ENCODE data around the gene PRRC1. TPM values are rescaled to one million over a fixed set of nuclear protein-coding genes. Genes with fewer than 3 reads are reported as not detected.
"Not testable (repeated sequence)": the region's sequence is repeated elsewhere in the genome, so short reads cannot be mapped to it uniquely, and the experiment has no call there.

Gene PRRC1
- total RNA-seq, 1 experiment from 2014 or later = 43.9 TPM

DNA sequence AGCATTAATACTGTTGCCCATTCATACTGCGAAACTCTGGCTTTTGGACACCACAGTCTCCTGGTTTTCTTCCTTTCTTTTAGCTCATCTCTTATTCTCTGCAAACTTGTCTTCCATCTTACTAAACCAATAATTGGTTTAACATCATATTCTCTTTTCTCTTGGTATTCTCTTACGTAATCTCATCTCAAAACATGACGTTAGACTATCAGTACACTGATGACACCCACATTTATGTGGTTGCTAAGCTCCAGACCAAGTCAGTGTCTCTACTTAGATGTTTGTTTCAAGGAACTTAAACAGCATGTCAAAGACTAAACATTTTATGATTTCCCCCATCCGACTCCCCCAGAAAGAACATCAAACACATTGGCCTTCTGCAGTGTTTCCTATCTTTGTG, 2.1 kb downstream of the PRRC1 start:
- no peaks in the 10 kb centered on the region for H3K27me3 ChIP-seq (ENCODE audit: control insufficient read depth, insufficient read depth, low read length)
- H3K4me3 ChIP-seq (ENCODE audit: insufficient read depth, low read depth, low read length) = no peak overlapping the region
- no peak for DNase-seq
- peaks cover 13% of the 10 kb centered on the region for H3K36me3 ChIP-seq (replicated peaks; ENCODE audit: control insufficient read depth, insufficient read depth, low read length)

DNA sequence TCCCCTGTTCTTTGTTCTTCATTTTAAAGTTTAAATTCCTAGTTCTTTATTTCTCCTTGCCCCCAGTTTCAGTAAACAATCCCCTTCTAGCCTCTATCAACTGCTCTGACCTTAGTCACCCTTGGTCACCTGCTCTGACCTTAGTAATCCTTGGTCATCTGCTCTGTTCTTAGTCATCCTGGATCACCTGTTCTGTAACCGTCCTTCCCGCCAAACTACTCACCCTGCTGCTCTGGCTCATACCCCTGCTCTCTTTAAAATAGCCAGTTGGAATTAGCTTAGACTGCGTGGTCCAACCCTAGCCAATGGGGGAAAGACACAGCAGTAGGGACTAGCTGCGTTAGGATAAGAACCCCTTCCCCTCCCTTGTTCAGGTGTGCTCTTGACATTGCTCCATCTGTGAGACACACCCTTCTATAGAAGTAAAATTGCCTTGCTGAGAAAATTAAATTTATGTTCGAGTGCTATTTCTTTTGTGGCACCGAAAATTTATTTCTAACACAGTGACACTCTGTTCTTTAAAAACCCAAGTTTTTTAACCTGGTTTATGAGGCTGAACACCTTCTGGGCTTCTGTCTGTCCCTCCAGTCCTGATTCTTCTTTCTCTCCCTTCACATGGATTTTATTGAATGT, 3.8 kb downstream of the PRRC1 start:
- Histone ChIP-seq H3K36me3 (replicated peaks; ENCODE audit: control insufficient read depth, insufficient read depth, low read length) (peaks cover 19% of the 10 kb centered on the region), H3K4me3 (ENCODE audit: insufficient read depth, low read depth, low read length) (no peak overlapping the region), H3K27me3 (ENCODE audit: control insufficient read depth, insufficient read depth, low read length) (no peaks in the 10 kb centered on the region)
- DNase-seq = no peak

- no peak for DNase-seq
- H3K36me3 ChIP-seq (replicated peaks; ENCODE audit: control insufficient read depth, insufficient read depth, low read length) = peaks cover 23% of the 10 kb centered on the region
- H3K4me3 ChIP-seq (ENCODE audit: insufficient read depth, low read depth, low read length) = no peak overlapping the region
- H3K27me3 ChIP-seq (ENCODE audit: control insufficient read depth, insufficient read depth, low read length) = no peaks in the 10 kb centered on the region
Observed at GRCh38 chr5:127525181-127525580, 7.7 kb downstream of the PRRC1 start.

DNA sequence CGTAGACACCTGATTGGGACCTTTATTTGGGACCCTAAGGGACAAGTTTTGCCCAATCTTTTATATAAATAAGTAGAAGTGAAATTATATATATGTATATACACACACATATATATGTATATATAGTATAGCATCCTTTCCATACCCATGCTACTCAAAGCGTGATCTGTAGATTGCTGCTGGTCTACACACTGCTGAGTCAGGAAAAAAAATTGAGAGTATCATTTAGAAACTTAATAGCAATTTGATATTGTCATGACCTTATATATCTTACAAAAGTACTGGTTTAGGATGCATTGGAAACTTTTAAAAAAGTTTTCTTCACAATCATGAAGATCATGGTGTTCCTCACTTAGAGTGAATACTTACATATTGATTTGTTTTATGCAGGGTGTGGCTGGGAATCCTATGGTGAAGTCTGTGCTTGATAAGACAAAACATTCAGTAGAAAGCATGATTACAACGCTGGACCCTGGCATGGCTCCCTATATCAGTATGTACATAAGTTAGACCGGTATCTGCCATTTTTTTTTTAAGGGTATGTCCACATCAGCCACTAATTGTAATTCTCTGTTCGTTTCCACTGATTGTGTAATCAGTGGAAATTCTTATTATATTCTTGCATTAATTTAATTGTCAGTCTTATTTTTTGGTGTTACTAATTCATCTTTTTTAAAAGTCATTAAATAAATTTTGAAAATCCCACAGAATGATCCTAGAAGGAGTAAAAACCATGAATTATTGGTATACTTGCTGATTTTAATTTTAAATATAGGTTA, 12.7 kb downstream of the PRRC1 start:
- no peak for DNase-seq
- Histone ChIP-seq H3K36me3 (replicated peaks; ENCODE audit: control insufficient read depth, insufficient read depth, low read length) (peaks cover 25% of the 10 kb centered on the region), H3K4me3 (ENCODE audit: insufficient read depth, low read depth, low read length) (no peak overlapping the region), H3K27me3 (ENCODE audit: control insufficient read depth, insufficient read depth, low read length) (no peaks in the 10 kb centered on the region)

DNA sequence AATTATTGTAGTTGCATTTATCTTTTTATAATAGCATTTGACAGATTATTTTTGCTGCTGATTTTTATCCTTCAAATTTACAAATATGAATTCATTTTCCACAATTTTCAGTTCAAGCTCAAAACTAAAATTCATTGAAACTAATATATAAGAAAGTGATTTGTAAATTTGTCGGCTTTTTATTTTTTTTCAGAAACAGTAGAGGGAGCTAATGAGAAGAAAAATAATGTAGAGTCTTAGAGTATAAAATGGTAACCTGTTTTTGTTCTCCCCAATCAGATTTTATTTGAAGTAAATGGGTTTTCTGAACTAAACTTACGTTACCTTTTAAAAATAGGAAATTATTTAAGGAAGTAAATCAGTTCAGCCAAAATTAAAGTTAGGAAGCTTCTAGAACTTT, 19.2 kb downstream of the PRRC1 start:
- Histone ChIP-seq H3K27me3 (ENCODE audit: control insufficient read depth, insufficient read depth, low read length) (no peaks in the 10 kb centered on the region), H3K36me3 (replicated peaks; ENCODE audit: control insufficient read depth, insufficient read depth, low read length) (peaks cover 33% of the 10 kb centered on the region), H3K4me3 (ENCODE audit: insufficient read depth, low read depth, low read length) (no peak overlapping the region)
- peak; percentile 5 for DNase-seq

- not testable (repeated sequence) for H3K4me3 ChIP-seq (ENCODE audit: insufficient read depth, low read depth, low read length); DNase-seq; H3K27me3 ChIP-seq (ENCODE audit: control insufficient read depth, insufficient read depth, low read length)
- H3K36me3 ChIP-seq (replicated peaks; ENCODE audit: control insufficient read depth, insufficient read depth, low read length) = peaks cover 16% of the 10 kb centered on the region
Observed at GRCh38 chr5:127540553-127540952, 23.1 kb downstream of the PRRC1 start.

DNA sequence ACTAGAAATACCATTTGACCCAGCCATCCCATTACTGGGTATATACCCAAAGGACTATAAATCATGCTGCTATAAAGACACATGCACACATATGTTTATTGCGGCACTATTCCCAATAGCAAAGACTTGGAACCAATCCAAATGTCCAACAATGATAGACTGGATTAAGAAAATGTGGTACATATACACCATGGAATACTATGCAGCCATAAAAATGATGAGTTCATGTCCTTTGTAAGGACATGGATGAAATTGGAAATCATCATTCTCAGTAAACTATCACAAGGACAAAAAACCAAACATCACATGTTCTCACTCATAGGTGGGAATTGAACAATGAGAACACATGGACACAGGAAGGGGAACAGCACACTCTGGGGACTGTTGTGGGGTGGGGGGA, 27.8 kb downstream of the PRRC1 start:
- DNase-seq; H3K4me3 ChIP-seq (ENCODE audit: insufficient read depth, low read depth, low read length); H3K36me3 ChIP-seq (replicated peaks; ENCODE audit: control insufficient read depth, insufficient read depth, low read length); H3K27me3 ChIP-seq (ENCODE audit: control insufficient read depth, insufficient read depth, low read length): not testable (repeated sequence)

GRCh38 chr5:127549551-127549950, 32.1 kb downstream of the PRRC1 start:
- Histone ChIP-seq H3K27me3 (ENCODE audit: control insufficient read depth, insufficient read depth, low read length) (no peaks in the 10 kb centered on the region), H3K4me3 (ENCODE audit: insufficient read depth, low read depth, low read length) (no peak overlapping the region), H3K36me3 (replicated peaks; ENCODE audit: control insufficient read depth, insufficient read depth, low read length) (peaks cover 12% of the 10 kb centered on the region)
- DNase-seq = no peak

GRCh38 chr5:127550652-127551409, 33.4 kb downstream of the PRRC1 start:
- Histone ChIP-seq H3K36me3 (replicated peaks; ENCODE audit: control insufficient read depth, insufficient read depth, low read length) (peaks cover 12% of the 10 kb centered on the region), H3K27me3 (ENCODE audit: control insufficient read depth, insufficient read depth, low read length) (no peaks in the 10 kb centered on the region), H3K4me3 (ENCODE audit: insufficient read depth, low read depth, low read length) (no peak overlapping the region)
- DNase-seq = no peak

GRCh38 chr5:127551410-127552041, 34.1 kb downstream of the PRRC1 start:
- H3K36me3 ChIP-seq (replicated peaks; ENCODE audit: control insufficient read depth, insufficient read depth, low read length) = peaks cover 12% of the 10 kb centered on the region
- H3K27me3 ChIP-seq (ENCODE audit: control insufficient read depth, insufficient read depth, low read length) = no peaks in the 10 kb centered on the region
- H3K4me3 ChIP-seq (ENCODE audit: insufficient read depth, low read depth, low read length) = no peak overlapping the region
- DNase-seq = no peak

DNA sequence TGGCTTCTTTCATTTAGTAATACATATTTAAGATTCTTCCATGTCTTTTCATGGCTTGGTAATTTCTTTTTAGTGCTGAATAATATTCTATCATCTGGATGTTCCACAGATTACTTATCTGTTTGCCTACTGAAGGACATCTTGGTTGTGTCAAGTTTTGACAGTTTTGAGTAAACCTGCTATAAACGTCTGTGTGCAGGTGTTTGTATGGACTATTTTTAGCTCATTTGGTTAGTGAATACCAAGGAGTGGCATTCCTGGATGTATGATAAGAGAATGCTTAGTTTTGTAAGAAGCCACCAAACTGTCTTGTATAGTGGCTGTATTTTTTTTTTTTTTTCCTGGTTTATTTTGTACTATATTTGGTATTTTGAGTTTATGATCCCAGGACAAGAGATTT, 38.4 kb downstream of the PRRC1 start:
- H3K27me3 ChIP-seq (ENCODE audit: control insufficient read depth, insufficient read depth, low read length) = no peaks in the 10 kb centered on the region
- peaks cover 12% of the 10 kb centered on the region for H3K36me3 ChIP-seq (replicated peaks; ENCODE audit: control insufficient read depth, insufficient read depth, low read length)
- no peak overlapping the region for H3K4me3 ChIP-seq (ENCODE audit: insufficient read depth, low read depth, low read length)
- DNase-seq = no peak

DNA sequence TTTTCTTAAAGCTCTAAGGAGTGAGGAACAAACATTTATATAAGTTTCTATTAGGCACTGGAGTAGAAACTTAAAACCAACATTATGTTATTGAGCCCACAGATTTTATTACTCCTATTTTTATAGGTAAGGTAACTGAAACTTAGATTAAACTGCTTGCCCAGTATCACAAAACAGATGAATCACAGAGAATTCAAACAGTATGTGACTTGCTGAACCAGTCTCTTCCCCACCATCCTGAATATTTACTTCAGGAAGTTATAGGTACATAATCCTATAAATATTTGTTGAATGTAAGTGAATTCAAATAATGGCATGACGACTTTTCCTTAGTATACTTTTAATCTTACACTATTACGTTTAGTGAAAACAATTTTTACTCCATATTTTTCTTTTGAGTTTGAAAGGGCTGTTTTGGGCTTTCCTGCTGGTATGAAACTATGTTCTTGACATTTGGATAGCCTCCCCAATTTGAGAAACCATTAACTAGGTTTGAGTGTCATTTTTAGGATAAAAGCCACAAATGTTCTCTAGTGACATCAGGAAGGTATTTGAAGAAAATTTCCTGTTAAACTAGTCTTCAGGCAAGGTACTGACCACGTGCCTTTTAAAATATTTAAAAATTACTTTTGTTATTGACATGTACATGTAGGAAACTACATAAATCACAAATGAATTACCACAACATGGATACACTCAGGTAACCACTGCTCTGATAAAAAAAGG, 39.3 kb downstream of the PRRC1 start:
- no peak for DNase-seq
- Histone ChIP-seq H3K36me3 (replicated peaks; ENCODE audit: control insufficient read depth, insufficient read depth, low read length) (peaks cover 10% of the 10 kb centered on the region), H3K27me3 (ENCODE audit: control insufficient read depth, insufficient read depth, low read length) (no peaks in the 10 kb centered on the region), H3K4me3 (ENCODE audit: insufficient read depth, low read depth, low read length) (no peak overlapping the region)

- Histone ChIP-seq H3K36me3 (replicated peaks; ENCODE audit: control insufficient read depth, insufficient read depth, low read length) (peaks cover 4% of the 10 kb centered on the region), H3K27me3 (ENCODE audit: control insufficient read depth, insufficient read depth, low read length) (no peaks in the 10 kb centered on the region), H3K4me3 (ENCODE audit: insufficient read depth, low read depth, low read length) (no peak overlapping the region)
- DNase-seq = no peak
Observed at GRCh38 chr5:127558273-127558672, 40.8 kb downstream of the PRRC1 start.

GRCh38 chr5:127561254-127561653, 43.8 kb downstream of the PRRC1 start:
- Histone ChIP-seq H3K4me3 (ENCODE audit: insufficient read depth, low read depth, low read length) (no peak overlapping the region), H3K27me3 (ENCODE audit: control insufficient read depth, insufficient read depth, low read length) (no peaks in the 10 kb centered on the region), H3K36me3 (replicated peaks; ENCODE audit: control insufficient read depth, insufficient read depth, low read length) (no peaks in the 10 kb centered on the region)
- no peak for DNase-seq

Measured in H7 (cell line).